ENCODE data around the gene GIGYF2.

Gene GIGYF2

GRCh38 chr2:232870766-232871371, 173.7 kb downstream of the GIGYF2 start:
- DNase-seq = no peak

GRCh38 chr2:232871418-232871834, 174.3 kb downstream of the GIGYF2 start:
- DNase-seq = no peak

- DNase-seq = no peak
Measured at GRCh38 chr2:232871835-232872736, 175.0 kb downstream of the GIGYF2 start.

- DNase-seq = no peak
Measured at GRCh38 chr2:232872826-232873225, 175.7 kb downstream of the GIGYF2 start.

GRCh38 chr2:232873292-232873908, 176.3 kb downstream of the GIGYF2 start:
- no peak for DNase-seq

GRCh38 chr2:232873909-232874641, 176.9 kb downstream of the GIGYF2 start:
- DNase-seq = no peak

- no peak for DNase-seq
Measured at GRCh38 chr2:232874677-232875223, 177.6 kb downstream of the GIGYF2 start.

GRCh38 chr2:232875256-232876121, 178.4 kb downstream of the GIGYF2 start:
- DNase-seq = no peak

GRCh38 chr2:232876161-232876977, 179.2 kb downstream of the GIGYF2 start:
- no peak for DNase-seq

- DNase-seq = no peak
Measured at GRCh38 chr2:232876978-232877441, 179.9 kb downstream of the GIGYF2 start.

GRCh38 chr2:232877940-232878511, 180.9 kb downstream of the GIGYF2 start:
- DNase-seq = no peak

- DNase-seq = no peak
Measured at GRCh38 chr2:232878855-232879617, 181.9 kb downstream of the GIGYF2 start.

- no peak for DNase-seq
Measured at GRCh38 chr2:232879618-232880494, 182.7 kb downstream of the GIGYF2 start.

- DNase-seq = no peak
Measured at GRCh38 chr2:232880764-232881351, 183.7 kb downstream of the GIGYF2 start.

GRCh38 chr2:232882085-232882484, 185.0 kb downstream of the GIGYF2 start:
- no peak for DNase-seq

- no peak for DNase-seq
Measured at GRCh38 chr2:232882505-232883115, 185.5 kb downstream of the GIGYF2 start.

- DNase-seq = no peak
Measured at GRCh38 chr2:232883116-232883721, 186.1 kb downstream of the GIGYF2 start.
